Nucleus accumbens (tissue), 56 donors: ENCODE results near the gene DENND5B.
"Not testable (repeated sequence)": the region's sequence is repeated elsewhere in the genome, so short reads cannot be mapped to it uniquely, and the experiment has no call there.

Experiments
- DNase-seq, 56 donors: peaks; one replicate each; lab custom pipeline; 2025; lab: John Stamatoyannopoulos, UW

DENND5B gene

DNA sequence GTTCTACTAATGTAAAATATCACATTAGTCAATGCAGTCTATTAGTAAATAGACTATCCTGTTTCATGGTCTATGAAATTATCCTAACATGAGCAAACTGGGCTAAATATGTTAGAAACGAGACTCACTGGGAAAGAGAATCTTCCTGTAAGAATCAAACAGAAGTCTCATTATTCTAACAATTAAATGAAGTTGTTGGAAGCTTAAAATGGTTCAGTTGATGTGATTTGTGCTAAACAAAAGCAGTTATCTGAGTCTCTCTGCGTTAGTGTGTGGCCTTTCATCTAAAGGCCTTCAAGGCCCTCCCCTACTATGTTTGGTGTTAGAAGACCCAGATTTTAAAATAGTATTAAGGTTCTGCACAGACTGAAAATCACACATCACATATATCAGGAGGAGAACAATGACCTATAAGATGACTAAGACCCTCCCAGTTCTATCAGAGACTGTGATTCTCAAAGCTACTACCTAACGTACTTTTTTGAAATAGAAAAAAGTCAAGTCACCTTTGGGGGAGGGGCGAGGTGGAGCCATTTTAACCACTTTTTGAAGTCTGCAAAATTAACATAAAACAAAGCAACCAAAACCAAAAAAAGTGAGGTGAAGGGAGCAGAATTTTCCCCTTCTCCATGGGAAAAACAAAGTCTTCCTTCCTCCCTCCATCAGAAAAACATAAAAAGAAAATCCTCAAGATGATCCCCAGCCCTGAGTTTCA is 82.3 kb downstream of the DENND5B start:
- DNase-seq: no peak

DNA sequence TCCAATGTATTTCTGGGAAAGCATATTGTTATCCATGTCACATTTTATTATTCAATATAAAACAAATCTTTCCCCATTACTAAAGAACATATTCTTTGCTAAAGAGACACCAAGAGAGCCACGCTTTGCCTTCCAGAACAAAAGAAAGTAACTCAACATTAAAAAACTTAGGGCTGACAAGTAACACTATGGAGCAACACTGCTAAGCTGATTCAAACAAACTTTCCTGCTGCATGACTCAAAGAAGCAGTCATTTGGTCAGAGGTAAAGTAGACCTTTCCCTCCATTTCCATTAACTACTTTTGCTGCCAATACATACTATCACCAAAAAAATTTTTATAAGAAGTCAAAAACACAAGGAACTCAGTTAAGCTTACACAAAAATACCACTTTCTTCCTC is 83.0 kb downstream of the DENND5B start:
- DNase-seq: no peak

DNA sequence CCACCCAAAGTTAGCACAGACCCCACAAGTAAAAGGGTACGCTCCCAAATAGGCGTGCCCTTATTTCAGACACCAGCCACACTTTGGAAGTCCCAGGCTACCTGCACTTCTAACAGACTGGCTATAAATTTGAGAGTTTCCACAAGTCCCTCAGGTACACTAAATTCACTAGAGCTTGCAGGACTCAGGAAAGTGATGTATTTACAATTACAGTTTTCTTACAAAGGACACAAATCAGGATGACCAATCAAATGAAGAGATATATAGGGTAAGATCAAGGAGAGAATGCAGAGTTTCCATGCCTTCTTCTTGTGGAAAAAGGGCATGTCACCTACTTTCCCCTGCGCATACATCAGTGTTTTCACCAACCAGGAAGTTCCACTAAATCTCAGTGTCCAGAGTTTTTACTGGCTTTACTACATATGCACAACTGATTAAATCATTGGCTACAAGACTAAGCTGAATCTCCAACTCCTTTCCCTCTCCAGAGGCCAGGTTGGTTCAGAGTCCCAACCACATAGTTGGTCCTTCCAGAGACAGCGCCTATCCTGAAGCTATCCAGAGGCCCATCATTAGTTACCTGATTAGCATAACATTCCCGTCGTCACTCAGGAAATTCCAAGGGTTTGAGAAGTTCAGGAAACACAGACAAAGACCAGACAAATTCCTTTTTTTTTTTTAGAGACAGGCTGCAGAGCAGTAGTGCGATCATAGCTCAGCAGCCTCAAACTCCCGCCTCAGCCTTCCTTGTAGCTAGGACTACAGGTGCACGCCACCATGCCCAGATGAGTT is 84.2 kb downstream of the DENND5B start:
- no peak for DNase-seq

DNA sequence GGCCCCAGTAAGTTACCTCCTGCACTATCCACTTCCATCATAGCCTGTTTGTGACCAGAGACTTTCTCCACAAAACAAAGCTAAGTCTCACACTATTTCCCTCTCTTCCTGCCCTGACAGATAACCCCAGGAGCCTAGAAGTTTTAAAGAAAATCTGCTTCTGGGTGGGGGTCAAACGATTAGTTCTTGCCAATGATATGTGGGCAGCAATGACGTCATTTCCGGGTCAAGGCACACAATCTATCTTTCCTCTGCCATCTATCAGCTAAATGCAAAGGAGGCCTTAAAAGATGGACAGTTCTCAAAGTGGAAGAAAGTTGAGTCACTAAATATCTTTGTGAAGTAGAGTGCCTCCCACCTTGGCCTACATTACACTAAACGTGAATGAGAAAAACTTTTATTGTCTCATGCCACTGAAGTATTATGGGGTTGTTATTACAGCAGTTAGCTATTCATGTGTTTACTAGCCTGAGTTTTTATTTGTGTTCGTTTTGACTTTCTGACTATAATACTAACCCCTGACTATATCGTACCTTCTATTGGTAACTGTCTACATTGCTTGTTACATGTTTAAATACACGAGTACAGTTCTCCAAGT is 86.2 kb downstream of the DENND5B start:
- DNase-seq: no peak

DNA sequence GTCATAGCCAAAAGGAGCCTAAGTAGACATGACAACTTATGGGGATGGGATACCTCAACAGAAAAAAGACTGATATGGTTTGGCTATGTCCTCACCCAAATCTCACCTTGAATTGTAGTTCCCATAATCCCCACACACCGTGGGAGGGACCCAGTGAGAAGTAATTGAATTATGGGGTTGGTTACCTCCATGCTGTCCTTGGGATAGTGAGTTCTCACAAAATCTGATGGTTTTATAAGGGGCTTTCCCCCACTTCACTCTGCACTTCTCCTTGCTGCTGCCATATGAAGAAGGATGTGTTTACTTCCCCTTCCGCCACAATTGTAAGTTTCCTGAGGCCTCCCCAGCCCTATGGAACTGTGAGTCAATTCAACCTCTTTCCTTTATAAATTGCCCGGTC is 89.9 kb downstream of the DENND5B start:
- not testable (repeated sequence) for DNase-seq

DNA sequence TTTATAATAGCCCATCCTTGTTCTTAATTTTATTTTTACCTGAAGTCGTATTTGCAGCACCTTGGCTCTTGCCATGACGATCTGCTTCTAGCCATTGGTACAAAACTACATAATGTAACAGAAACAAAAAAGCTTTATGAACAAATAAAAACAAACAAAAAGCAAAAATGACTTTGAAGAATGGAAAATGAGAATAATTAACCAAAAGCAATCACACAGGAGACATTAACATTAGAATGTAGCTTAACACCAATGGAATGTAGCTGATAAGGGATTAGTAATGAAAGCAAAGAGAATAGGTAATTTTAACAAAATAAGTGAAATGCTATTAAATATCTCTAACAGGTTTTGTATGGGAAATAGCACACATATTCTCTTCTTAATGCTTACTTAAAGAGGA is 91.4 kb downstream of the DENND5B start:
- DNase-seq: no peak

DNA sequence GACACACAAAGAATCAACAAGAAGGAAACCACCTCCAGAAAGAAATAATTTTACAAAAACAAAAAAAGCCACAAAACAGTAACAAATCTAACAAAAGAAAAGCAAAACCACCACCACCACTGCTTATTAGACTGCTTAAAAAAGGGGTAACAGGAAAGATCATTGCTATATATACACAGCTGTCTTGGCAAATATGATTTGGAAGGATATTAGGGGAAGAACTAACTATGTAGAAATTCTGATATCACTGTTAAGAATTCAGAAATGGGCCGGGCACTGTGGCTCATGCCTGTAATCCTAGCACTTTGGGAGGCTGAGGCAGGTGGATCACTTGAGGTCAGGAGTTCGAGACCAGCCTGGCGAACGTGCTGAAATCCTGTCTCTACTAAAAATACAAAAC is 92.5 kb downstream of the DENND5B start:
- DNase-seq: no peak

DNA sequence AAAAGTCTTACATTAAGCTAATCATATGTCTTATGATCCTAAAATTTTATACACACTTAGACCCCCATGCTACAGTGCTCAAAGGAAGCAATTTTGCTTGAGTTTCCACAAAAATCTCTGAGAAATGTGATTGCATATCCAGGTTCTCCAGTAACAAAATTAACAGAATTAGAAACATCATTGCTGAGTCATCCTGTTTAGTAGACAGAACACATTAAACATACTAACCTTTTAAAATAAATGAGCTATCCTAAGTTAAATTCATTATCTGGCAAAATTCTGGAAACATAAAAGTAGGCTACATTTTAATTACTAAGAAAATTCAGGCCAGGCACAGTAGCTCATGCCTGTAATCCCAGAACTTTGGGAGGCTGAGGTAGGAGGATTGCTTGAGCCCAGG is 94.7 kb downstream of the DENND5B start:
- DNase-seq: no peak

DNA sequence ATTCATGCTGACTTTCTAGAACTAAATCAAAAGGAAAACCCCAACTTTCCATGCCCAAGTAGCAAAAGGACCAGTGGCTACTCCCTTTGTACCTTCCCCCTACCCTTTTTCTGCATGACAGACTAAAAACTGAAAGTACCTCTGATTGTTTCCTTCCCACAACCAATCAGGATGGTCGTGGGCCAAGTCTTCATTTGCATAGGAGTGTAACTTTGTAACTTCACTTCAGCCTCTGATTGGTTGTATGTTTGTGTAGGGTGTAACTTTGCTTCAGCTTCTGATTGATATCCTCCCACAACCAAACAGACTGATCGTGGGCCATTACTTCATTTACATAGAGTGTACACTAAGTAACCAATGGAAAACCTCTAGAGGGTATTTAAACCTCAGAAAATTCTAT is 96.5 kb downstream of the DENND5B start:
- DNase-seq: no peak

DNA sequence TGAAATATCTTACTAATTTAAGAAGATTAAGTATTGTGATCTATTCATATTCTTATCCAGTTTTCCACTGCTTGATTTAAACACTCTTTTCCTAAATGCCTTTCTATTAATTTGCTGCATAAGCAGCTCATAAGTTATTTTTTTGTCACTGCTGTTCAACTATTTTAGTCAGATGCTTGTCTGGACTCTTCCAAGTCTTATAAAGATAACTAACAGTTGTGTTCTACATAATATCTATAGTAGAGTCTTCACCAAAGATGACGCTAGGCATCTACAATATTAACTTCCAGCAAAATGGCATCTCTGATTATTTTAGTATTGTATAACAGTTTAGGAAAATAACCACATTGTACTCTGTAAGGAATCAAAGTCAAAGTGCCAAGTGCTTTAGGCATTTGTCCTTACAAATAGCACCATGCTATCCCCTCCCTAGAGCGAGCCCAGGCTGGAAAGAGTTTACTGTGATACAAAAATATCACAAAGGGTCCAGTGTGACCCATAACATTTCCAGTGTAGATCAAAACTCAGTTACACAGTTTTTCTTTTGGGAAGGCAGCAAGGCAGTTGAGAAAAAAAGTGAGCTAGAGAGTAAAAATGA is 98.2 kb downstream of the DENND5B start:
- DNase-seq: no peak

DNA sequence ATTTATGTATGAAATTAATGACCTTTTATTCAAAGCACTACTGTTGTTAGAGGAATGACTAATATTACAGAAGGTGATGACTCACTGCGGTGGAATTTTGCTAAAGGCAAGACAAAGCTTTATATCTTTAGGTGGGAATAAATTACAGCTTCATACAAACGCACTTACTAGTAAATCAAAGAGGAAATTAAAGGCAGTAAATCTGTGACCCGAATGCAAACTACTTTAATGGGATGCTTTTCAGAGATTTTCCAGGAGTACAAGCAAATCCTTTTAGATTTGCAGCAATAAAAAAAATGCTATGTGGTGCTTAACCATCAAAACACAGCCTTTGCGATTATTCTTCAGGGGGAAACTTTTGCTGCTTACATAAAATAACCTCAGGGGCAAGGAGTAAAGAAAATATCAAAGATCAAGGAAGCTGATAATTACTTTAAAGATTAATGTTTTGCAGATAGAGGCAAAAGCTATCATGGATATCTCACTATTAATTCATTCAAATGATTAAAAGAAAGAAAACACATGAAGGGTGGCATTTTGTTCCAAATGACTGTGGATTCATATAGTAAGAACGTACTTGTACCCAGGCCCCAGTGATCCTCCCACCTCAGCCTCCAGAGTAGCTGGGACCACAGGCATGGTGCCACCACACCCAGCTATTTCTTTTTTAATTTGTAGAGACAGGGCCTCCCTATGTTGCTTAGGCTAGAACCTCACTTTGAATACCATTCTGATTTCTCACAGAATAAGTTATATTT is 98.9 kb downstream of the DENND5B start:
- DNase-seq: peak in 6 of 56 donors; percentile 1 to 31 (median 18)

DNA sequence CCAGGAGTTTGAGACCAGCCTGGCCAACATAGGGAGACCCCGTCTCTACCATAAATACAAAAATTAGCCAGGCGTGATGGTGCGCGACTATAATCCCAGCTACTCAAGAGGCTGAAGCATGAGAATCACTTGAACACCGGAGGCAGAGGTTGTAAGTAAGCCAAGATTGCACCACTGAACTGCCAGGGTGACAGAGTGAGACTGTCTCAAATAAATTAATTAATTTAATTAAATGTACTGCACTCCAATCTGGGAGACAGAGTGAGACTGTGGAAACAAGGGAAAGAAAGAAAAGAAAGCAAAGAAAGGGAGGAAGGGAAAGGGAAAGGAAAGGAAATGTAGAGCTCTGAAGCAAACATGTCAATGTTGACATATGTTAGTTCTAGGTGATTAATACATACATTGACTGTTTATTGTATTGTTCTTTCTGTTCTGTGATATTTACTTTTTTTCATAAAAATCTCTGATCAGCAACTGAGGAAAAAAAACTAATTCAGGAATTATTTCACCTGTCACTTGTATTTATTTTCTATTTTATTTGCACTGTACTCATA is 99.6 kb downstream of the DENND5B start:
- DNase-seq: peak in 1 of 56 donors; percentile 3

DNA sequence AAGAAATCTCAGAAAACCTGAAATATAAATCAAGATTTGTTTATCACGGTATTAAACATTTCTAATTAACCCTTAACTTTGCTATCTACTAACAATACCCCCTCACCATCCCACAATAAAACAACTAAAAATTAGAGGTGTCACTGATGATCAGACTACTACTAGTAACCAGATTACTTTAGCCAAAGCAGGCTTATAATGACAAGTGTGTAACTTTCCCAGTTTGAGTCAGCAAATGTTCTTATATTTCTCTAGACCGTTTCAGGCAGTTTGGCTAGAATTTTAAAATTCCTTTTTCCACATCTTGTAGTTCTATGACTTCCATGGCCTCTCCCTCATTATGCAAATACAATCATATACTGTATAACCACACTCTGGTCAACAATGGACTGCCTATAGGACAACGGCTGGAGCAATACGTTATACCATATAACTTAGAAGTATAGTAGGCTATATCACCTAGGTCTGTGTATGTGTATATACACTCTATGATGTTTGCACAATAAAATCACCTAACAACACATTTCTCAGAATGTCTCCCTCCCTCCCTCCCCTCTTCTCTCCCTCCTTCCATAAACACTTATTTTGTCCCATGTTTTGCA is 102.1 kb downstream of the DENND5B start:
- no peak for DNase-seq

DNA sequence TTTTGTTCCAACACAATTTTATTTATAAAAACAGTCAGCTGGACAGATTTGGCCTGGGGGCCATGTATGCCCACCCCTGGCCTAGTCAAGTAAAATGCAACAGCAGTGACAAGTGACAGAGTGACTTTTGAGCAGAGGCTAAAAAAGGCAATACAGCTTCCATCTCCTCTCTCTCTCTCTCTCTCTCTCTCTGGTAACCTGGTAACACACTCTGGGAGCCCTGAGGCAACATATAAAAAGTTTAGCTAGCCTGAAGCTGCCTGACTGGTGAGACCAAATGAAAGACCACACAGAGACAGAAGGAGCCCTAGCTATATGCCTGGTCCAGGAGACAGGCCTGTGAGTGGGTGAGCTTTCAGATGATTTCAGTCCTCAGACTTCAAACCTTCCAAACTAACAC is 105.4 kb downstream of the DENND5B start:
- DNase-seq: no peak

DNA sequence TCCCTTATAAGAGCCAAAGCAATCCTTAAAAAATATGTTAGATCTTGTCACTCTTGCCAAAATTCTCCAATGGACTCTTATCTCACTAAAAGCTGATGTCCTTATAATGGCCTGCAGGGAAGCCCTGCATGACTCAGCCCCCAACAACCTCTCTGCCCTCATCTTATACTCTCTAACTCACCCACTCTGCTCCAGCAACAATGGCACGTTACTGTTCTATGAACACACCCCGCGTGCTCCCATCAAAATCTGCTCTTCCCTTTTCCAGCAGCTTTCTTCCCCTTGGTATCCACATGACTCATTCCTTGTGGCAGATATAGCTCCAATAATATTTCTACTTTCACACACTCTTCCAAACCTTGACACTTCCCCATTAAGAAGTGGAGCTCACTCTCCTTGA is 108.1 kb downstream of the DENND5B start:
- peak in 7 of 56 donors; percentile 1 to 15 (median 3) for DNase-seq

DNA sequence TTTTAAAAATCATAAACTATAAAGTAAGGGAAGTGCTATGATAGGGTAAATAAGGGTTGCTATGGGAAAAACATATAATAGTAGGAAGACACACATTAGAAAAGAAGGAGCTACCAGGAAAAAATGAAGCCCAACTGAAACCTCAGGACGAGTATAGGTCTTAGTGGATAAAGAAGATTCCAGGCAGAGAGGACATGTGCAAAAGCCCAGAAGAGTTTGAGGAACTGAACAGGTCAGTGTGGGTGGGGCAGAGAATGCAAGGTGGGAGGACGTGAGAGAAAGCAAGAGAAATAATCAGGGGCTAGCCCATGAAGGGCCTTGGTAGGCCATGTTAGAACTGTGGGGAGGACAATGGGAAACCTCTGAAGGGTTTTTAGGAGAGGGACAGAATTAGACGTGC is 109.5 kb downstream of the DENND5B start:
- no peak for DNase-seq

DNA sequence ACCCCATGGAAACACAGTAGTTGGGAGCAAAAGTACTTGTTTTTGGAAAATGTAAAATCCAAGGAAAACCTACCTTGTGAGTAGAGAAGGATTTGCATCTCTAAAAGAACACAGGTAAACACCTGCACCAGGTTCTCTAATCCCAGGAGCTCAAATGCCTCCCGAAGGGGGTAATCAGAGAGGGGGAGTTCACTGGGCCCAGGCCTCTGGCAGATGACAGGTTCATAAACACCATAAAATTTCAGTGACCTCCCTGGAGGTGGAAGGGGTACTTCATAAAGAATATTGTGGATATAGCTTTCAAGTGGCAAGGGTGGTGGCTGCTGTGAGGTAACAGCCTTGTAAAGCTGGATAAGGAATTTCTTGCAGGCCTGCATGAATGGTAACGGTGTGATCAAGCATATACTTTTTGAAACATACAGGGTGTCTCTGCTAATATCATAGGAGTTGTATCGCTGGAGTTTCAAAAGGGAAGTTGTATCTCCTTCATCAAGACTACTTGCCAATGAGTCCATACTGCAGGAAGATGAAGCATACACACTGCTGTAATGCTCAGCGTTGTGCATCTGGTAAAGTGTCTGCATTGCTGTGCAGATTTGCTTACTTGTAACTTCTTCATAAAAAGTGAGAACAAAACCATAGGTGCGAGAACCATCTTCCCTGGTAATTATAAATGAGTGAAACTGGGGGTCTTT is 111.3 kb downstream of the DENND5B start:
- no peak for DNase-seq

DNA sequence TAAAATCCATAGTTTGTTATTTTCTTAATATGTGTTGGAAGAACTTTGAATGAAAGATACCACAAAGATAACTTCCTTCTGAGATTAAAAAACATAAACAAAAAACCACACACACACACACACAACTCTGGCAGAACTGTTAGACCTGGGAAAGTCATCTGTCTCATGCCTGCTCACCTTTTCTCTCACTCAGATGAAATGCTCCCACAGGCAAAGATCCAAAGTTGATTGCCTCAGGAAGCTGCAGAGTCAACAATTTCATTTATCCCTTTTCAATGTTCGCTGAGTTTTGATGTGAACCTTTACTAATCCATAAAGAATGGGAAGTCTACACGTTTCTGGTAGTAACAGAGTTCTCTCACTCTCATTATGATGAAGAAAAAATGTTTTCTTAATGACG is 112.0 kb downstream of the DENND5B start:
- DNase-seq: no peak

DNA sequence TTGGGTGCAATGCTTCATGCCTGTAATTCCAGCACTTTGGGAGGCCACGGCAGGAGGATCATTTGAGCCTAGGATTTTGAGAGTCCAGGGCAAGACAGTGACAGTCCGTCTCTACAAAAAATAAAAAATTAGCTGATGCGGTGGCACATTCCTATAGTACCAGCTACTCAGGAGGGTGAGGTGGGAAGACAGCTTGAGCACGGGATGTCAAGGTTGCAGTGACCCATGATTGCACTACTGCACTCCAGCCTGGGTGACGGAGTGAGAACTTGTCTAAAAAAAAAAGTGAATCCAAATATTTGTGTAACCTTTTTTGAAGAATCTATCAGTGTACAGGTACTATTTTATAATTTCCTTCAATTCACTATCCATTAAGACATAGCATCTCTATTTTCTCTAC is 112.5 kb downstream of the DENND5B start:
- no peak for DNase-seq
